NB4 (cell line): ENCODE data around the gene NUP58.
"Not testable (repeated sequence)": the region's sequence is repeated elsewhere in the genome, so short reads cannot be mapped to it uniquely, and the experiment has no call there.

Source experiments
- DNase-seq: peaks from one replicate; pipeline ENCODE4 v3.0.0; 2010; ENCODE audit warnings: low read depth
- H3K4me3 ChIP-seq: one replicate; pipeline ENCODE4 v1.5.1; 2011; ENCODE audit warnings: mild to moderate bottlenecking, low read depth, low read length, moderate library complexity
- MYC ChIP-seq: IDR thresholded peaks from 2 replicates; pipeline ENCODE4 v1.6.1; 2011; ENCODE audit warnings: low read depth, low read length
- POLR2A ChIP-seq: IDR thresholded peaks from 2 replicates; pipeline ENCODE4 v1.6.1; 2011; ENCODE audit warnings: mild to moderate bottlenecking; ENCODE audit not compliant: insufficient read length; ENCODE audit errors: extremely low read depth
- TF ChIP-seq, protein P1 (sequence below): IDR thresholded peaks from one replicate; pipeline ENCODE4 v1.5.1; 2012; ENCODE audit warnings: low read depth, low read length
- TF ChIP-seq, protein P2 (sequence below): IDR thresholded peaks from 2 replicates; pipeline ENCODE4 v1.6.1; 2011; ENCODE audit warnings: low read depth, low read length

The NUP58 gene

DNA sequence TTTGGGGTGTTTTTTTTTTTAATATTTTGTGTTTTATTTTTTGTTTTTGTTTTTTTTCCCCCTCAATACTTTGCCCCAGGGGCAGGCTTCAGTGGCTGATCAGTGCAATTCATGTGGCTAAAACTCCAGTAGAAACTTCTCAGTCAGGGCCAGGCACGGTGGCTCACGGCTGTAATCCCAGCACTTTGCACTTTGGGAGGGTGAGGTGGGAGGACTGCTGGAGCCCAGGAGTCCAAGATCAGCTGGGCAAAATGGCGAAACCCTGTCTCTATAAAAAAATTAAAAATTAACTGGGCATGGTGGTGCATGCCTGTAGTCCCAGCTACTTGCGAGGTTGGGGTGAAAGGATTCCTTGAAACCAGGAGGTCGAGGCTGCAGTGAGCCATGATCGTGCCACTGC, 53.0 kb downstream of the NUP58 start:
- TF ChIP-seq, protein P1, sequence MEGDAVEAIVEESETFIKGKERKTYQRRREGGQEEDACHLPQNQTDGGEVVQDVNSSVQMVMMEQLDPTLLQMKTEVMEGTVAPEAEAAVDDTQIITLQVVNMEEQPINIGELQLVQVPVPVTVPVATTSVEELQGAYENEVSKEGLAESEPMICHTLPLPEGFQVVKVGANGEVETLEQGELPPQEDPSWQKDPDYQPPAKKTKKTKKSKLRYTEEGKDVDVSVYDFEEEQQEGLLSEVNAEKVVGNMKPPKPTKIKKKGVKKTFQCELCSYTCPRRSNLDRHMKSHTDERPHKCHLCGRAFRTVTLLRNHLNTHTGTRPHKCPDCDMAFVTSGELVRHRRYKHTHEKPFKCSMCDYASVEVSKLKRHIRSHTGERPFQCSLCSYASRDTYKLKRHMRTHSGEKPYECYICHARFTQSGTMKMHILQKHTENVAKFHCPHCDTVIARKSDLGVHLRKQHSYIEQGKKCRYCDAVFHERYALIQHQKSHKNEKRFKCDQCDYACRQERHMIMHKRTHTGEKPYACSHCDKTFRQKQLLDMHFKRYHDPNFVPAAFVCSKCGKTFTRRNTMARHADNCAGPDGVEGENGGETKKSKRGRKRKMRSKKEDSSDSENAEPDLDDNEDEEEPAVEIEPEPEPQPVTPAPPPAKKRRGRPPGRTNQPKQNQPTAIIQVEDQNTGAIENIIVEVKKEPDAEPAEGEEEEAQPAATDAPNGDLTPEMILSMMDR = no peak
- no peak for TF ChIP-seq MYC
- no peak for TF ChIP-seq POLR2A
- TF ChIP-seq, protein P2, sequence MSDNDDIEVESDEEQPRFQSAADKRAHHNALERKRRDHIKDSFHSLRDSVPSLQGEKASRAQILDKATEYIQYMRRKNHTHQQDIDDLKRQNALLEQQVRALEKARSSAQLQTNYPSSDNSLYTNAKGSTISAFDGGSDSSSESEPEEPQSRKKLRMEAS = no peak
- no peak overlapping the region for H3K4me3 ChIP-seq
- no peak for DNase-seq

DNA sequence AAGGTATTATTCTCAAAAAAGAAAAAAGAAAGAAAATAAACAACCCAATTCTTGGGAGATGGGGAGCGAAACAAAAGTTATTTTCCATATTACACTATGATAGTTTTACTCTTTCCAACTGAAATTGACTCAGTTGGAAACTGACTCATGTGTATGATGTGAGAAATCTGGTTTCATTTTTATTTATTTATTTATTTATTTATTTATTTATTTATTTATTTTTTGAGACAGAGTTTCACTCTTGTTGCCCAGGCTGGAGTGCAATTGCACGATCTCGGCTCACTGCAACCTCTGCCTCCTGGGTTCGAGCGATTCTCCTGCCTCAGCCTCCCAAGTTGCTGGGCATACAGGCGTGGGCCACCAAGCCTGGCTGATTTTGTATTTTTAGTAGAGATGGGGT, 59.0 kb downstream of the NUP58 start:
- H3K4me3 ChIP-seq, DNase-seq: not testable (repeated sequence)

DNA sequence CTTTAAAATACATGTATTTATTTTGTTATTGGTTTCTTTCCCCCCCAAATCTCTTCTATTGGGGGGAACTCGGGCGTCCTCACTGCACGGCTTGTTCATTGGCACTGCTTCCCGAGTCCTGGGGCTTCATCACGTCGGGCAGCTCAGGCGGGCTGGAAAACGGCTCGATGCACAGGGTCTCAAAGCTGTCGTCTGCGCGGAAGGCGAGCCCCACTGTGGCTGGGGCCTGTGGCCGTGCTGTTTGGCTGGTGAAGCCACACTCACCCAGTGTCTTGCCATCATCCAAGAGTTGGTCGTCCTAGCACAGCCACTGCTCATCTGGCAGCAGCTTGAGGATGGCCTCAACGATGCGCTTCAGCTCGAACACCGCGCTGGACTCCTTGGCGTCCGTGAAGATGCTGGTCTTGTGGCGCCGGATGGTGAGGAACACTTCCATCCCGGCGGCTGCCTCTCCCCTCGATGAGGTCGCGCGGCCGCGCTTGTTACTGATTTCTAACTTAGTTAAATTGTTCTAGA, 64.4 kb downstream of the NUP58 start:
- DNase-seq = no peak
- TF ChIP-seq, protein P1 = no peak
- no peak for TF ChIP-seq POLR2A
- TF ChIP-seq, protein P2 = no peak
- H3K4me3 ChIP-seq = no peak overlapping the region

DNA sequence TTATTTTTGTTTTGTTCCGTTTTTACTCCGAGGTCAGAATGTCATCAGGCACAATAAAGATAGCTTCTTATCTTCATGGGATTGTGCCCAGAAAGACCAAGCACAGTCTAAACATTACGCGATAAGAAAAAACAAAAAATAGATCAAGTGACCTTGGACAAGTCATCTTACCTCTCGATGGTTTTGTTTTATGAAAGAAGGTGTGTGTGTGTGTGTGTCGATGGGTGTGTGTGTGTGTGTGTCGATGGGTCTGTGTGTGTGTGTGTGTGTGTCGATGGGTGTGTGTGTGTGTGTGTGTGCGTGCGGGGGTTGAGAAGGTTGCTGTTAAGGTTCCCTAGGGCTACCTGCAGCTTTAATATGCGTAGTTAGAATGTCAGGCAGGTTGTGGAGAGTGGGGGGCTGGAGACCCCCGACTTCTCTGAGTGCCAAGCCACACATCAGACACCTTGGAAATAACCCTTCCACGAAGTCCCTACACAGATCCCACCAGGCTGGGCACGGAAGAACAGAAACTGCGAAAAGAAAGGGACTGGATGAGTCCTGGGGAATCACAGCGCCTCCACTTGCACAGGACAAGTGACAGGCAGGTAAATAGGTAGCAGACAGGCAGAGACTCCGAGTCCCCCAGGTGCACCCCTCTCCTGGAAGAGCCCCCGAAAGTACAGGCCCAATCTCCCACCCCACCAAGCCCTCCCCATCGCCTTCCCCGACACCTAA, 69.9 kb downstream of the NUP58 start:
- TF ChIP-seq POLR2A (no peak), MYC (no peak)
- TF ChIP-seq, protein P1 = no peak
- TF ChIP-seq, protein P2 = no peak
- H3K4me3 ChIP-seq = no peak overlapping the region
- DNase-seq = no peak

DNA sequence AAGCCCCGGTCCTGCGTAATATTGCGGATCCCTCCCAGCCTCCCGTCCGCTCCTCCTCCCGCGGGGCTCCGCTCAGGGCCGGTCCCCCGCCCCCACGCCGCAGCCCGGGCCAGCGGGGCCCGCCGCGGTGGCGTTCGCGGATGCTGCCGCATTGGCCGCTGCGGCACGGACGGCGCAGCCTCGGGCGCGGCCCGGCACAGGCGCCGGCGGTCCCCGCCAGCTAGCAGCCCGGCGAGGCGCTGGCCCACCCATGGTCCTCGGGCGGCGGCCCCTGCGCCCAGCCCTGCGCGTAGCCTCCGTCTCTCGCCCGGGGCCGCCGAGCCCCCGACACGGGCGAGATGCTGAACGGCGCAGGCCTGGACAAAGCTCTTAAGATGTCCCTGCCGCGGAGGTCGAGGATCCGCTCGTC, 70.5 kb downstream of the NUP58 start, which contains the start of gene ATP8A2:
TSS of gene ATP8A2 (plus strand) at position 100 of the 409 bp plus-strand sequence. CDS start at position 339, 239 bp downstream.
- no peak for DNase-seq
- H3K4me3 ChIP-seq = no peak within 1 kb of the TSS
- TF ChIP-seq POLR2A (no peak), MYC (no peak)
- TF ChIP-seq, protein P1 = no peak
- TF ChIP-seq, protein P2 = no peak

DNA sequence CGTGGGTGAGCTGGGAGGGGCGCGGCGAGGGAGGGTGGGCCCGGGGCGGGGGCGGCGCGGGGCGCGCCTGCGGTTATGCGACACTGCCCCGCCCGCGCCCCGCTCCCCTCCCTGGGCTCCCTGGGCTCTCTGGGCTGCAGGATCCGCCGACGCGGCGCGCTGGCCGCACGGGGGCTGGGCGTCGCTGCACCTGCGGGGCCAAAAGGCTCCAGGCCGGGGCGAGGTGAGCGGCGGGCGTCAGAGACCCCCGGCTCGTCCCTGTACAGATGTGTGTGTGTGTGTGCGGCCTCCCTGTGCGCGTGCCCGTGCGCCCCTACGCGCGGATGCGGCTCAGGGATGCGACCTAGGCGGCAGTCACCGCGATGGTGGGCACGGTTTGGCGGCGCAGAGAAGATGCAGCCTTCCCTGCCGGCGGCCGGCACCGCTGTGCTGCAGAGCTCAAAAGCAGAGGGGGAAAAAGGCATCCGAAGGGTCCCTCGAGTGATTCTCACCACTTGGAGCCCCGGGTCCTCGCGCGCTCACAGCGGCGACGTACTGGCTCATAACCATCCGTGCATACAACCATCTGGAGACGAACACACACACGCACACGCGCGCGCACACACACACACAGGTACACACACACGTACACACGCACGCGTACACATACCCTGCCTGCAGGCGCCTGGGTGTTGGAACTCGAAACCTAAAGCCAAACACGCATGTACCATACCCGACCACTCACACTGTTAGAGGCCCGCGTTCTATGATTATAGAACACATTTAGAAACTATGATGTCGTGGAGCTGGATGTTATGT, 71.1 kb downstream of the NUP58 start:
- DNase-seq = no peak
- TF ChIP-seq POLR2A (no peak), MYC (no peak)
- TF ChIP-seq, protein P1 = no peak
- TF ChIP-seq, protein P2 = no peak
- H3K4me3 ChIP-seq = no peak overlapping the region
